GM21423 (cell line): Measurements from ENCODE around the gene SLC2A2.

Experiments used
- ATAC-seq: cut with Tn5 transposase; IDR thresholded peaks from one replicate; pipeline ENCODE4 v1.9.1; 2021; ENCODE audit warnings: mild to moderate bottlenecking, moderate library complexity; ENCODE audit not compliant: unreplicated experiment

SLC2A2 gene

GRCh38 chr3:171026597-171027293 lies at the start of gene SLC2A2:
Gene SLC2A2, minus strand, starts transcription at chr3:171026720. Its CDS starts 50 bp downstream, at chr3:171026670.
- no peak for ATAC-seq

GRCh38 chr3:171072432-171072831 lies 45.9 kb upstream of the SLC2A2 start:
- ATAC-seq, result no peak

- no peak for ATAC-seq
These were observed 42.1 kb upstream of the SLC2A2 start for GRCh38 chr3:171068658-171069057.

GRCh38 chr3:171066206-171066605 lies 39.7 kb upstream of the SLC2A2 start:
- no peak for ATAC-seq

GRCh38 chr3:171065732-171066131 lies 39.2 kb upstream of the SLC2A2 start:
- no peak for ATAC-seq

GRCh38 chr3:171064461-171064860 lies 37.9 kb upstream of the SLC2A2 start:
- no peak for ATAC-seq

GRCh38 chr3:171061749-171062148 lies 35.2 kb upstream of the SLC2A2 start:
- ATAC-seq, result no peak

- no peak for ATAC-seq
These were observed 33.5 kb upstream of the SLC2A2 start for GRCh38 chr3:171059978-171060377.

GRCh38 chr3:171058873-171059603 lies 32.5 kb upstream of the SLC2A2 start:
- ATAC-seq, result no peak

GRCh38 chr3:171058058-171058457 lies 31.5 kb upstream of the SLC2A2 start:
- no peak for ATAC-seq

- no peak for ATAC-seq
These were observed 30.6 kb upstream of the SLC2A2 start for GRCh38 chr3:171057072-171057471.

- no peak for ATAC-seq
These were observed 30.0 kb upstream of the SLC2A2 start for GRCh38 chr3:171056528-171056927.

GRCh38 chr3:171055336-171056178 lies 29.0 kb upstream of the SLC2A2 start:
- ATAC-seq, result no peak

- ATAC-seq, result no peak
These were observed 28.4 kb upstream of the SLC2A2 start for GRCh38 chr3:171054921-171055320.

GRCh38 chr3:171054231-171054630 lies 27.7 kb upstream of the SLC2A2 start:
- ATAC-seq, result no peak

GRCh38 chr3:171049861-171050444 lies 23.4 kb upstream of the SLC2A2 start:
- peak; percentile 81 for ATAC-seq

GRCh38 chr3:171046760-171047159 lies 20.2 kb upstream of the SLC2A2 start:
- no peak for ATAC-seq

- ATAC-seq, result no peak
These were observed 18.6 kb upstream of the SLC2A2 start for GRCh38 chr3:171044835-171045793.

GRCh38 chr3:171044384-171044783 lies 17.9 kb upstream of the SLC2A2 start:
- no peak for ATAC-seq

- no peak for ATAC-seq
These were observed 13.2 kb upstream of the SLC2A2 start for GRCh38 chr3:171039674-171040073.
